ENCODE data around the gene SH3YL1. TPM values are rescaled to one million over a fixed set of nuclear protein-coding genes. Genes with fewer than 3 reads are reported as not detected.

SH3YL1 gene
- total RNA-seq, 1 experiment from 2014 or later = 26.5 TPM

DNA sequence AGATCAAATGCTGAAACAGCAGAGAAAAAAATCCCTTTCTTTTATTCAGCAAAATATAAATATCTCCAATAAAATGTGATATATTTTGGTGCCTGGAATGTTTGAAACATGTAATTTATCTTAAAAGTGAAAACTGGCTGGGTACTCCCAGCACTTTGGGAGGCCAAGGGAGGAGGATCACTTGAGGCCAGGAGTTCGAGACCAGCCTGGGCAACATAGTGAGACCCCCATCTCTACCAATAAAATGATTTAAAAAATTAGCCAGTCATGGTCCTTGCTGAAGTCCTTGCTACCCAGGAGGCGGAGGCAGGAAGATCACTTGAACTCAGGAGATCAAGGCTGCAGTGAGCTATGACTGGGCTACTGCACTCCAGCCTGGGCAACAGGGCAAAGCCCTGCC is 8.6 kb downstream of the SH3YL1 start:
- no peaks in the 10 kb centered on the region for H3K79me2 ChIP-seq (ENCODE audit: insufficient read depth, low read length)
- H2AK5ac ChIP-seq (ENCODE audit: insufficient read length, low read length) = no peak overlapping the region
- no peak overlapping the region for H3K27ac Mint-ChIP-seq
- no CpG with 5 or more reads among the region's 2 CpGs for WGBS (ENCODE audit: extremely low coverage, insufficient read length, low lambda C conversion rate)
- H3K4ac ChIP-seq (ENCODE audit: low read depth, low read length) = no peak overlapping the region
- no peak for DNase-seq
- H3K56ac ChIP-seq (ENCODE audit: insufficient read length, low read depth, low read length) = no peak overlapping the region
- no peak overlapping the region for H4K8ac ChIP-seq (replicated peaks; ENCODE audit: insufficient read length, low read depth, low read length)
- H3K18ac ChIP-seq (ENCODE audit: insufficient read length, low read depth, low read length) = no peak overlapping the region
- H3K23ac ChIP-seq (ENCODE audit: insufficient read length, low read depth, low read length) = no peak overlapping the region
- H3K9me3 ChIP-seq (ENCODE audit: control insufficient read depth, low read depth, low read length) = no peaks in the 10 kb centered on the region
- no peaks in the 10 kb centered on the region for H3K27me3 ChIP-seq (ENCODE audit: insufficient read depth, low read length)
- H3K4me3 Mint-ChIP-seq = no peak overlapping the region
- TF ChIP-seq, protein P1, sequence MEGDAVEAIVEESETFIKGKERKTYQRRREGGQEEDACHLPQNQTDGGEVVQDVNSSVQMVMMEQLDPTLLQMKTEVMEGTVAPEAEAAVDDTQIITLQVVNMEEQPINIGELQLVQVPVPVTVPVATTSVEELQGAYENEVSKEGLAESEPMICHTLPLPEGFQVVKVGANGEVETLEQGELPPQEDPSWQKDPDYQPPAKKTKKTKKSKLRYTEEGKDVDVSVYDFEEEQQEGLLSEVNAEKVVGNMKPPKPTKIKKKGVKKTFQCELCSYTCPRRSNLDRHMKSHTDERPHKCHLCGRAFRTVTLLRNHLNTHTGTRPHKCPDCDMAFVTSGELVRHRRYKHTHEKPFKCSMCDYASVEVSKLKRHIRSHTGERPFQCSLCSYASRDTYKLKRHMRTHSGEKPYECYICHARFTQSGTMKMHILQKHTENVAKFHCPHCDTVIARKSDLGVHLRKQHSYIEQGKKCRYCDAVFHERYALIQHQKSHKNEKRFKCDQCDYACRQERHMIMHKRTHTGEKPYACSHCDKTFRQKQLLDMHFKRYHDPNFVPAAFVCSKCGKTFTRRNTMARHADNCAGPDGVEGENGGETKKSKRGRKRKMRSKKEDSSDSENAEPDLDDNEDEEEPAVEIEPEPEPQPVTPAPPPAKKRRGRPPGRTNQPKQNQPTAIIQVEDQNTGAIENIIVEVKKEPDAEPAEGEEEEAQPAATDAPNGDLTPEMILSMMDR (conservative IDR thresholded peaks at IDR 0.05) = no peak
- H3K27me3 Mint-ChIP-seq (ENCODE audit: low read depth) = peaks cover 2% of the 10 kb centered on the region
- peaks cover 26 to 30% of the 10 kb centered on the region in 2 experiments for H3K9me3 Mint-ChIP-seq
- no peak overlapping the region for H3K14ac ChIP-seq (ENCODE audit: insufficient read depth, low read length)
- peaks cover 19 to 34% (median 32%) of the 10 kb centered on the region in 3 experiments for H3K36me3 Mint-ChIP-seq (ENCODE audit: insufficient read depth in 1 of 3, low read depth in 3 of 3)
- no peak overlapping the region for H3K27ac ChIP-seq (ENCODE audit: insufficient read length, low read depth, low read length)
- no peak overlapping the region for H2BK20ac ChIP-seq (ENCODE audit: low read depth, low read length, poor library complexity, severe bottlenecking)
- no peaks in the 10 kb centered on the region for H3K23me2 ChIP-seq (ENCODE audit: insufficient read length, low read depth, low read length, poor library complexity, severe bottlenecking)
- no peak overlapping the region for H3T11ph ChIP-seq (ENCODE audit: low read length)
- no peak overlapping the region for H2BK120ac ChIP-seq (ENCODE audit: low read depth, low read length, poor library complexity, severe bottlenecking)
- H3K79me1 ChIP-seq (ENCODE audit: insufficient read depth, low read depth, low read length, poor library complexity, severe bottlenecking) = no peaks in the 10 kb centered on the region
- no peak overlapping the region for H3K4me2 ChIP-seq (ENCODE audit: insufficient read depth, insufficient read length, low read length)
- H3K4me1 Mint-ChIP-seq = peaks cover 6 to 9% of the 10 kb centered on the region in 2 experiments; a peak in 3 of 4 replicates
- no peak overlapping the region for H4K91ac ChIP-seq (ENCODE audit: insufficient read length, low read depth, low read length)
- no peak overlapping the region for H2BK5ac ChIP-seq (ENCODE audit: insufficient read length, low read length)
- no peaks in the 10 kb centered on the region for H4K20me1 ChIP-seq (ENCODE audit: control insufficient read depth, insufficient read depth, insufficient read length)
- H4K5ac ChIP-seq (ENCODE audit: insufficient read length, low read depth, low read length) = no peak overlapping the region
- no peaks in the 10 kb centered on the region for H3K4me1 ChIP-seq (ENCODE audit: insufficient read depth, low read length)
- H2AFZ ChIP-seq (ENCODE audit: low read length) = no peak overlapping the region
- no peak overlapping the region for H3K9ac ChIP-seq (ENCODE audit: extremely low read depth, insufficient read length, low read length)
- H2BK12ac ChIP-seq (ENCODE audit: insufficient read length, low read depth, low read length) = no peak overlapping the region
- no peak overlapping the region for H2BK15ac ChIP-seq (ENCODE audit: low read depth, low read length)

Data from H9 (cell line).